Measurements from ENCODE around the gene RASGEF1B.

GRCh38 chr4:81428002-81428401, 43.7 kb downstream of the RASGEF1B start:
- TF ChIP-seq POLR2A (conservative IDR thresholded peaks at IDR 0.05), result no peak
- no peak for TF ChIP-seq EP300 (IDR thresholded peaks at IDR 0.05; ENCODE audit: low read length)
- TF ChIP-seq, protein P1, sequence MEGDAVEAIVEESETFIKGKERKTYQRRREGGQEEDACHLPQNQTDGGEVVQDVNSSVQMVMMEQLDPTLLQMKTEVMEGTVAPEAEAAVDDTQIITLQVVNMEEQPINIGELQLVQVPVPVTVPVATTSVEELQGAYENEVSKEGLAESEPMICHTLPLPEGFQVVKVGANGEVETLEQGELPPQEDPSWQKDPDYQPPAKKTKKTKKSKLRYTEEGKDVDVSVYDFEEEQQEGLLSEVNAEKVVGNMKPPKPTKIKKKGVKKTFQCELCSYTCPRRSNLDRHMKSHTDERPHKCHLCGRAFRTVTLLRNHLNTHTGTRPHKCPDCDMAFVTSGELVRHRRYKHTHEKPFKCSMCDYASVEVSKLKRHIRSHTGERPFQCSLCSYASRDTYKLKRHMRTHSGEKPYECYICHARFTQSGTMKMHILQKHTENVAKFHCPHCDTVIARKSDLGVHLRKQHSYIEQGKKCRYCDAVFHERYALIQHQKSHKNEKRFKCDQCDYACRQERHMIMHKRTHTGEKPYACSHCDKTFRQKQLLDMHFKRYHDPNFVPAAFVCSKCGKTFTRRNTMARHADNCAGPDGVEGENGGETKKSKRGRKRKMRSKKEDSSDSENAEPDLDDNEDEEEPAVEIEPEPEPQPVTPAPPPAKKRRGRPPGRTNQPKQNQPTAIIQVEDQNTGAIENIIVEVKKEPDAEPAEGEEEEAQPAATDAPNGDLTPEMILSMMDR (IDR thresholded peaks at IDR 0.05 in 2 of 3, conservative IDR thresholded peaks at IDR 0.05 in 1 of 3; ENCODE audit: insufficient read depth in 2 of 3, low read depth in 1 of 3, low read length in 3 of 3), result no peak
- no peak for TF ChIP-seq RFX5 (IDR thresholded peaks at IDR 0.05; ENCODE audit: low read depth, low read length)
- TF ChIP-seq LARP7 (IDR thresholded peaks at IDR 0.05), result no peak
- TF ChIP-seq IRF1 (CRISPR knock-in tag; IDR thresholded peaks at IDR 0.05; ENCODE audit: borderline replicate concordance), result no peak
- no peak for TF ChIP-seq ZNF232 (CRISPR knock-in tag; IDR thresholded peaks at IDR 0.05)
- TF ChIP-seq ZKSCAN1 (IDR thresholded peaks at IDR 0.05; ENCODE audit: low read depth, low read length), result no peak
- no peak for TF ChIP-seq HOXB6 (CRISPR knock-in tag; IDR thresholded peaks at IDR 0.05; ENCODE audit: borderline replicate concordance)
- TF ChIP-seq PTBP1 (IDR thresholded peaks at IDR 0.05; ENCODE audit: low read depth, low read length), result no peak

Data from K562 (cell line).